ENCODE results near the gene HORMAD1. TPM values are rescaled to one million over a fixed set of nuclear protein-coding genes. Genes with fewer than 3 reads are reported as not detected.

Gene HORMAD1
- polyA plus RNA-seq, 4 donors = not detected

Other genes starting within 250 kb of the HORMAD1 start
- 10 to 100 TPM; 24.2 to 28.0 (median 26.0) TPM for gene TARS2, start 233.5 kb downstream of the HORMAD1 start, polyA plus RNA-seq (ENCODE audit: insufficient read length in 4 of 4)
- gene ECM1, start 212.8 kb downstream of the HORMAD1 start, polyA plus RNA-seq (ENCODE audit: insufficient read length in 4 of 4) = 10 to 100 TPM; 12.0 to 22.1 (median 14.6) TPM
- under 1 TPM in 2 of 4 donors, not detected in 2; 0.42 to 0.44 TPM for gene FALEC, start 205.1 kb downstream of the HORMAD1 start, polyA plus RNA-seq (ENCODE audit: insufficient read length in 4 of 4)
- 10 to 100 TPM; 12.4 to 21.0 (median 13.8) TPM for gene ADAMTSL4, start 171.5 kb downstream of the HORMAD1 start, polyA plus RNA-seq (ENCODE audit: insufficient read length in 4 of 4)
- gene MCL1, start 141.3 kb downstream of the HORMAD1 start, polyA plus RNA-seq (ENCODE audit: insufficient read length in 4 of 4) = 100 to 1,000 TPM; 155 to 206 (median 189) TPM
- 100 to 1,000 TPM; 220 to 235 (median 227) TPM for gene ENSA, start 91.3 kb downstream of the HORMAD1 start, polyA plus RNA-seq (ENCODE audit: insufficient read length in 4 of 4)
- gene GOLPH3L, start 23.7 kb downstream of the HORMAD1 start, polyA plus RNA-seq (ENCODE audit: insufficient read length in 4 of 4) = 10 to 100 TPM; 35.3 to 46.8 (median 43.3) TPM
- 10 to 100 TPM; 10.6 to 13.8 (median 11.6) TPM for gene CTSS, start 44.9 kb upstream of the HORMAD1 start, polyA plus RNA-seq (ENCODE audit: insufficient read length in 4 of 4)
- 10 to 100 TPM; 19.0 to 30.6 (median 25.3) TPM for gene CTSK, start 87.4 kb upstream of the HORMAD1 start, polyA plus RNA-seq (ENCODE audit: insufficient read length in 4 of 4)
- 10 to 100 TPM; 46.9 to 58.6 (median 56.8) TPM for gene ARNT, start 155.7 kb upstream of the HORMAD1 start, polyA plus RNA-seq (ENCODE audit: insufficient read length in 4 of 4)
- under 1 TPM in 2 of 4 donors, not detected in 2; 0.06 to 0.25 TPM for gene CTXND2, start 166.2 kb upstream of the HORMAD1 start, polyA plus RNA-seq (ENCODE audit: insufficient read length in 4 of 4)
- 10 to 100 TPM; 68.1 to 77.5 (median 70.1) TPM for gene SETDB1, start 205.5 kb upstream of the HORMAD1 start, polyA plus RNA-seq (ENCODE audit: insufficient read length in 4 of 4)